Mesenchymal stem cell (in vitro differentiated cells and primary cell): Measurements from ENCODE around the gene GABBR2.

Experiments used
- DNase-seq: peaks from one replicate; pipeline ENCODE4 v3.0.0-alpha.2; 2013
- H2AFZ ChIP-seq: one replicate; pipeline ENCODE4 v1.6.1; 2013; ENCODE audit warnings: low read depth, mild to moderate bottlenecking, control low read depth, inconsistent platforms, low read length, moderate library complexity
- H2AK5ac ChIP-seq: 2 replicates; pipeline ENCODE4 v1.6.1; 2013; ENCODE audit warnings: low read length, moderate library complexity, mild to moderate bottlenecking, inconsistent platforms; ENCODE audit not compliant: severe bottlenecking
- H2BK120ac ChIP-seq: one replicate; pipeline ENCODE4 v1.6.1; 2013; ENCODE audit warnings: low read depth, mild to moderate bottlenecking, inconsistent platforms, low read length, moderate library complexity
- H2BK12ac ChIP-seq, 2 experiments: one replicate each; pipeline ENCODE4 v1.6.1; 2013; ENCODE audit warnings: inconsistent platforms in 2 of 2, low read length in 2 of 2, mild to moderate bottlenecking in 2 of 2, moderate library complexity in 2 of 2, control low read depth in 1 of 2
- H2BK15ac ChIP-seq: one replicate; pipeline ENCODE4 v1.6.1; 2013; ENCODE audit warnings: mild to moderate bottlenecking, low read depth, inconsistent platforms; ENCODE audit not compliant: poor library complexity, severe bottlenecking
- H2BK5ac ChIP-seq: 2 replicates; pipeline ENCODE4 v1.6.1; 2013; ENCODE audit warnings: low read depth, mild to moderate bottlenecking, low read length, control low read depth, inconsistent platforms; ENCODE audit not compliant: poor library complexity, severe bottlenecking
- H3K14ac ChIP-seq, 2 experiments: one replicate each; pipeline ENCODE4 v1.6.1; 2013; ENCODE audit warnings: inconsistent platforms in 2 of 2, low read length in 2 of 2, control low read depth in 1 of 2, mild to moderate bottlenecking in 1 of 2, moderate library complexity in 1 of 2
- H3K18ac ChIP-seq, 2 experiments: one replicate each; pipeline ENCODE4 v1.6.1; 2013; ENCODE audit warnings: inconsistent platforms in 2 of 2, low read length in 2 of 2, control low read depth in 1 of 2, low read depth in 1 of 2, mild to moderate bottlenecking in 1 of 2
- H3K23ac ChIP-seq, 2 experiments: one replicate each; pipeline ENCODE4 v1.6.1; 2013; ENCODE audit warnings: inconsistent platforms in 2 of 2, low read length in 2 of 2, mild to moderate bottlenecking in 2 of 2, moderate library complexity in 2 of 2, control low read depth in 1 of 2
- H3K27ac ChIP-seq: 2 replicates; pipeline ENCODE4 v1.5.1; 2013; ENCODE audit warnings: mild to moderate bottlenecking, moderate library complexity, low read length, control low read depth, inconsistent platforms; ENCODE audit not compliant: poor library complexity, severe bottlenecking
- H3K27me3 ChIP-seq, 2 experiments: 2 replicates each; pipeline versions ENCODE4 v1.6.1 to v1.7.0; 2013; ENCODE audit warnings: low read length in 2 of 2, mild to moderate bottlenecking in 2 of 2, moderate library complexity in 2 of 2, control low read depth in 1 of 2, inconsistent platforms in 1 of 2; ENCODE audit not compliant: control insufficient read depth in 1 of 2, insufficient read depth in 1 of 2
- H3K36me3 ChIP-seq, 2 experiments: 2 replicates each; pipeline versions ENCODE4 v1.6.1 to v1.7.0; 2013; ENCODE audit warnings: low read length in 2 of 2, control low read depth in 1 of 2, inconsistent platforms in 1 of 2, low read depth in 1 of 2, mild to moderate bottlenecking in 1 of 2; ENCODE audit not compliant: insufficient read depth in 2 of 2, control insufficient read depth in 1 of 2
- H3K4ac ChIP-seq, 2 experiments: one replicate each; pipeline ENCODE4 v1.6.1; 2013; ENCODE audit warnings: inconsistent platforms in 2 of 2, low read length in 2 of 2, mild to moderate bottlenecking in 2 of 2, moderate library complexity in 2 of 2, control low read depth in 1 of 2, low read depth in 1 of 2
- H3K4me1 ChIP-seq: 2 replicates; pipeline ENCODE4 v1.6.1; 2013; ENCODE audit warnings: low read depth, low read length, control low read depth; ENCODE audit not compliant: control insufficient read depth, insufficient read depth
- H3K4me2 ChIP-seq: 2 replicates; pipeline ENCODE4 v1.6.1; 2013; ENCODE audit warnings: low read length, mild to moderate bottlenecking, inconsistent platforms; ENCODE audit not compliant: poor library complexity, severe bottlenecking
- H3K4me3 ChIP-seq, 2 experiments: 2 replicates each; pipeline versions ENCODE4 v1.5.1 to v1.7.0; 2013; ENCODE audit warnings: low read length in 2 of 2, mild to moderate bottlenecking in 2 of 2, control low read depth in 1 of 2, low read depth in 1 of 2; ENCODE audit not compliant: insufficient read depth in 1 of 2
- H3K79me1 ChIP-seq: replicated peaks from 2 replicates; pipeline ENCODE4 v1.6.1; 2013; ENCODE audit warnings: mild to moderate bottlenecking, control low read depth, low read length, inconsistent platforms; ENCODE audit not compliant: poor library complexity, severe bottlenecking
- H3K9ac ChIP-seq: 2 replicates; pipeline ENCODE4 v1.7.0; 2013; ENCODE audit warnings: mild to moderate bottlenecking, low read length, moderate library complexity
- H3K9me3 ChIP-seq: 2 replicates; pipeline ENCODE4 v1.7.0; 2013; ENCODE audit warnings: mild to moderate bottlenecking, low read length; ENCODE audit not compliant: control insufficient read depth
- H4K8ac ChIP-seq: one replicate; pipeline ENCODE4 v1.6.1; 2013; ENCODE audit warnings: inconsistent platforms, mild to moderate bottlenecking, low read length, moderate library complexity
- H4K91ac ChIP-seq: one replicate; pipeline ENCODE4 v1.6.1; 2013; ENCODE audit warnings: mild to moderate bottlenecking, low read length, inconsistent platforms
- WGBS: methylation state at CpG from one replicate; pipeline ENCODE4 v1.1.7; 2013; ENCODE audit warnings: mixed read lengths; 5-methylcytosine and 5-hydroxymethylcytosine counted together

The GABBR2 gene

GRCh38 chr9:98728500-98728899 is 19.8 kb upstream of the GABBR2 start:
- H4K91ac ChIP-seq = no peak overlapping the region
- no peak overlapping the region for H3K18ac ChIP-seq
- H3K4me3 ChIP-seq = no peak overlapping the region
- no peak overlapping the region for H3K4me2 ChIP-seq
- H2AFZ ChIP-seq = no peak overlapping the region
- peaks cover 39 to 55% of the 10 kb centered on the region in 2 experiments for H3K27me3 ChIP-seq
- H3K4ac ChIP-seq = no peak overlapping the region
- H3K14ac ChIP-seq = no peak overlapping the region
- H3K36me3 ChIP-seq = peaks cover 6 to 7% of the 10 kb centered on the region in 2 experiments
- no peaks in the 10 kb centered on the region for H3K4me1 ChIP-seq
- 86% methylated on average over 11 of the region's 11 CpGs for WGBS
- no peak overlapping the region for H2BK15ac ChIP-seq
- no peak overlapping the region for H3K23ac ChIP-seq
- no peak overlapping the region for H2BK120ac ChIP-seq
- H3K9me3 ChIP-seq = peaks cover 9% of the 10 kb centered on the region
- no peak overlapping the region for H2BK12ac ChIP-seq
- no peak overlapping the region for H2BK5ac ChIP-seq
- no peak overlapping the region for H2AK5ac ChIP-seq
- no peak overlapping the region for H3K9ac ChIP-seq
- no peak overlapping the region for H4K8ac ChIP-seq
- no peak overlapping the region for H3K27ac ChIP-seq
- no peaks in the 10 kb centered on the region for H3K79me1 ChIP-seq
- no peak for DNase-seq

- 70% methylated on average over 7 of the region's 7 CpGs for WGBS
- no peak overlapping the region for H2BK5ac ChIP-seq
These were observed 18.7 kb upstream of the GABBR2 start for GRCh38 chr9:98727428-98727827.

GRCh38 chr9:98726735-98727134 is 18.0 kb upstream of the GABBR2 start:
- no peak overlapping the region for H3K27ac ChIP-seq
- H3K27me3 ChIP-seq = peaks cover 49 to 70% of the 10 kb centered on the region in 2 experiments
- H2AFZ ChIP-seq = no peak overlapping the region
- H4K8ac ChIP-seq = no peak overlapping the region
- 59% methylated on average over 5 of the region's 5 CpGs for WGBS
- no peak overlapping the region for H3K4ac ChIP-seq
- no peak overlapping the region for H3K14ac ChIP-seq
- no peaks in the 10 kb centered on the region for H3K36me3 ChIP-seq
- H3K4me3 ChIP-seq = no peak overlapping the region
- peak; percentile 23 for DNase-seq
- no peaks in the 10 kb centered on the region for H3K4me1 ChIP-seq
- no peak overlapping the region for H3K9ac ChIP-seq
- H3K79me1 ChIP-seq = no peaks in the 10 kb centered on the region
- no peak overlapping the region for H2BK12ac ChIP-seq
- no peak overlapping the region for H2BK15ac ChIP-seq
- H2BK5ac ChIP-seq = no peak overlapping the region
- no peak overlapping the region for H3K18ac ChIP-seq
- no peak overlapping the region for H3K4me2 ChIP-seq
- no peak overlapping the region for H4K91ac ChIP-seq
- no peak overlapping the region for H2BK120ac ChIP-seq
- peaks cover 11% of the 10 kb centered on the region for H3K9me3 ChIP-seq
- no peak overlapping the region for H2AK5ac ChIP-seq
- no peak overlapping the region for H3K23ac ChIP-seq

More at GRCh38 chr9:98727428-98727827, 18.7 kb upstream of the GABBR2 start:
- Histone ChIP-seq H3K27ac (no peak overlapping the region), H3K23ac (no peak overlapping the region), H3K79me1 (no peaks in the 10 kb centered on the region), H3K14ac (no peak overlapping the region), H3K4me3 (no peak overlapping the region), H2BK12ac (no peak overlapping the region), H3K18ac (no peak overlapping the region), H4K91ac (no peak overlapping the region), H3K9ac (no peak overlapping the region), H2BK120ac (no peak overlapping the region), H3K36me3 (no peaks in the 10 kb centered on the region), H3K4me1 (no peaks in the 10 kb centered on the region), H2BK15ac (no peak overlapping the region), H2AFZ (no peak overlapping the region), H3K9me3 (peaks cover 11% of the 10 kb centered on the region), H4K8ac (no peak overlapping the region), H3K4me2 (no peak overlapping the region), H3K4ac (no peak overlapping the region), H2AK5ac (no peak overlapping the region), H3K27me3 (peaks cover 46 to 63% of the 10 kb centered on the region in 2 experiments)
- DNase-seq = no peak

DNA sequence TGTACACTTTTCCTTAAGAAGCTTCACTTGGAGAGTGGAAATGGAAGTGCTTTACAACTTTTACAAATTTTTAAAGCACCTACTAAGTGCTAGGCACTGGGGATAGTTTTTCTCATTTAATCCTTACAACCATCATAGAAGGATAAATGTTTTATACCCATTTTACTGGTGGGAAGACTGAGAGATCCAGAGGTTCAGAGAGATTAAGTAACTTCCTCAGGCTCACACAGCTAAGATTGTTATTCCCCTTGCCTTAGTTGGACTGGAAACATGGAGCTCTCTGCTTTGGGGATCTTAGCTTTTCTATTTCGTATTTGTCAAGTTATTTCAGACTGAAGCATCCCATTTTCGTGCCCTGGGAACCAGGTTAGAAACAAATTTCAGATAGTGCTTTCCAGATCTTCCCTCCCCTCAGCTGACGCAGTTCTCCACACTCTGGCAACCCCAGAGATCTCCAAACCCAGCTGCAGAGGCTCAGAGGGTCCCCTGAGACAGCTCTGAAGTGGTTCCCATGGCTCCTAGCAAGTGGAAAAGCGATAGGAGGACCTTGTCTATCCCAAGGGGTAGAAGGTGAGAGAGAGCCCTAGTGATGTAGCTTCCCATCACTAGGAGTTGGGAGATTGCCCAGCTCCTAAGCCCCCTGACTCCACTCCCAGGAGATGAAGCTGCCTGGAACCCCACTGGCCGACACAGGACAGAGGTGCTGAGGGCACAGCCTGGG is 16.2 kb upstream of the GABBR2 start:
- Histone ChIP-seq H3K14ac (no peak overlapping the region), H2AK5ac (no peak overlapping the region), H3K4me3 (no peak overlapping the region), H2BK120ac (no peak overlapping the region), H4K91ac (no peak overlapping the region), H3K79me1 (no peaks in the 10 kb centered on the region), H3K27me3 (peaks cover 57 to 78% of the 10 kb centered on the region in 2 experiments), H3K9ac (no peak overlapping the region), H3K27ac (no peak overlapping the region), H2BK12ac (no peak overlapping the region), H3K4me1 (no peaks in the 10 kb centered on the region), H3K4ac (no peak overlapping the region), H2BK15ac (no peak overlapping the region), H4K8ac (no peak overlapping the region), H3K23ac (no peak overlapping the region), H3K4me2 (no peak overlapping the region), H3K9me3 (peaks cover 11% of the 10 kb centered on the region), H3K36me3 (no peaks in the 10 kb centered on the region), H2BK5ac (no peak overlapping the region), H2AFZ (no peak overlapping the region), H3K18ac (no peak overlapping the region)
- DNase-seq = no peak
- 69% methylated on average over 5 of the region's 5 CpGs for WGBS
